ENCODE results near the gene CDH26. TPM values are rescaled to one million over a fixed set of nuclear protein-coding genes. Genes with fewer than 3 reads are reported as not detected.

The CDH26 gene
- total and polyA plus RNA-seq, 5 donors: 0.39 to 1.7 (median 1.2) TPM

- H3K4me1 ChIP-seq (ENCODE audit: control insufficient read depth, insufficient read depth, low read length): no peaks in the 10 kb centered on the region
- no peaks in the 10 kb centered on the region for H3K9me3 ChIP-seq (ENCODE audit: control insufficient read depth, low read length)
- H3K4me3 ChIP-seq (ENCODE audit: low read length): no peak overlapping the region
- no peaks in the 10 kb centered on the region for H3K27me3 ChIP-seq (ENCODE audit: control insufficient read depth, insufficient read depth)
- no peak overlapping the region for H3K27ac ChIP-seq (ENCODE audit: low read length)
- intact Hi-C loops (cut with DNase I): no loop called here
- no peak for DNase-seq
- WGBS: 93% methylated on average over 5 of the region's 5 CpGs
- no peak for ATAC-seq
Measured at GRCh38 chr20:60020251-60020650, 62.0 kb downstream of the CDH26 start.

GRCh38 chr20:60021104-60021503 is 62.9 kb downstream of the CDH26 start:
- Histone ChIP-seq H3K27me3 (ENCODE audit: control insufficient read depth, insufficient read depth) (no peaks in the 10 kb centered on the region), H3K4me3 (ENCODE audit: low read length) (no peak overlapping the region), H3K9me3 (ENCODE audit: control insufficient read depth, low read length) (no peaks in the 10 kb centered on the region), H3K4me1 (ENCODE audit: control insufficient read depth, insufficient read depth, low read length) (no peaks in the 10 kb centered on the region), H3K27ac (ENCODE audit: low read length) (no peak overlapping the region)
- intact Hi-C loops (cut with DNase I): no loop called here
- no peak for ATAC-seq
- no peak for DNase-seq
- 68% methylated on average over 1 of the region's 1 CpG for WGBS

GRCh38 chr20:60022849-60023248 is 64.6 kb downstream of the CDH26 start:
- intact Hi-C loops (cut with DNase I): no loop called here
- Histone ChIP-seq H3K4me3 (ENCODE audit: low read length) (no peak overlapping the region), H3K27me3 (ENCODE audit: control insufficient read depth, insufficient read depth) (no peaks in the 10 kb centered on the region), H3K27ac (ENCODE audit: low read length) (no peak overlapping the region), H3K4me1 (ENCODE audit: control insufficient read depth, insufficient read depth, low read length) (no peaks in the 10 kb centered on the region), H3K9me3 (ENCODE audit: control insufficient read depth, low read length) (no peaks in the 10 kb centered on the region)
- ATAC-seq: no peak
- WGBS: 90% methylated on average over 1 of the region's 1 CpG
- DNase-seq: no peak

- no peak for ATAC-seq
- Histone ChIP-seq H3K27ac (ENCODE audit: low read length) (no peak overlapping the region), H3K9me3 (ENCODE audit: control insufficient read depth, low read length) (no peaks in the 10 kb centered on the region), H3K4me3 (ENCODE audit: low read length) (no peak overlapping the region), H3K4me1 (ENCODE audit: control insufficient read depth, insufficient read depth, low read length) (no peaks in the 10 kb centered on the region), H3K27me3 (ENCODE audit: control insufficient read depth, insufficient read depth) (no peaks in the 10 kb centered on the region)
- DNase-seq: no peak
- WGBS: 49% methylated on average over 3 of the region's 3 CpGs
- intact Hi-C loops (cut with DNase I): no loop called here
Measured at GRCh38 chr20:60024245-60024644, 66.0 kb downstream of the CDH26 start.

- 68% methylated on average over 5 of the region's 5 CpGs for WGBS
- Histone ChIP-seq H3K27me3 (ENCODE audit: control insufficient read depth, insufficient read depth) (no peaks in the 10 kb centered on the region), H3K9me3 (ENCODE audit: control insufficient read depth, low read length) (no peaks in the 10 kb centered on the region), H3K4me3 (ENCODE audit: low read length) (no peak overlapping the region), H3K4me1 (ENCODE audit: control insufficient read depth, insufficient read depth, low read length) (no peaks in the 10 kb centered on the region), H3K27ac (ENCODE audit: low read length) (no peak overlapping the region)
- ATAC-seq (no peak), DNase-seq (no peak)
- intact Hi-C loops (cut with DNase I): no loop called here
Measured at GRCh38 chr20:60024801-60025200, 66.6 kb downstream of the CDH26 start.

- intact Hi-C loops (cut with DNase I): no loop called here
Measured at GRCh38 chr20:60026010-60026409, 67.8 kb downstream of the CDH26 start.

GRCh38 chr20:60030471-60030870 is 72.2 kb downstream of the CDH26 start:
- no peak overlapping the region for H3K4me3 ChIP-seq (ENCODE audit: low read length)
- H3K4me1 ChIP-seq (ENCODE audit: control insufficient read depth, insufficient read depth, low read length): peaks cover 8% of the 10 kb centered on the region
- H3K27me3 ChIP-seq (ENCODE audit: control insufficient read depth, insufficient read depth): no peaks in the 10 kb centered on the region
- no peak for DNase-seq
- WGBS: 84% methylated on average over 1 of the region's 1 CpG
- H3K9me3 ChIP-seq (ENCODE audit: control insufficient read depth, low read length): no peaks in the 10 kb centered on the region
- no peak overlapping the region for H3K27ac ChIP-seq (ENCODE audit: low read length)
- no peak for ATAC-seq
- intact Hi-C loops (cut with DNase I): no loop called here

More at GRCh38 chr20:60026010-60026409, 67.8 kb downstream of the CDH26 start:
- no peaks in the 10 kb centered on the region for H3K4me1 ChIP-seq (ENCODE audit: control insufficient read depth, insufficient read depth, low read length)
- 83% methylated on average over 4 of the region's 4 CpGs for WGBS
- DNase-seq: no peak
- no peaks in the 10 kb centered on the region for H3K9me3 ChIP-seq (ENCODE audit: control insufficient read depth, low read length)
- no peak for ATAC-seq
- H3K27me3 ChIP-seq (ENCODE audit: control insufficient read depth, insufficient read depth): no peaks in the 10 kb centered on the region
- no peak overlapping the region for H3K4me3 ChIP-seq (ENCODE audit: low read length)
- H3K27ac ChIP-seq (ENCODE audit: low read length): no peak overlapping the region

GRCh38 chr20:60031107-60031506 is 72.9 kb downstream of the CDH26 start:
- Histone ChIP-seq H3K4me1 (ENCODE audit: control insufficient read depth, insufficient read depth, low read length) (peaks cover 8% of the 10 kb centered on the region), H3K9me3 (ENCODE audit: control insufficient read depth, low read length) (no peaks in the 10 kb centered on the region), H3K27me3 (ENCODE audit: control insufficient read depth, insufficient read depth) (no peaks in the 10 kb centered on the region), H3K4me3 (ENCODE audit: low read length) (no peak overlapping the region), H3K27ac (ENCODE audit: low read length) (no peak overlapping the region)
- intact Hi-C loops (cut with DNase I): no loop called here
- 84% methylated on average over 9 of the region's 9 CpGs for WGBS
- ATAC-seq (no peak), DNase-seq (no peak)

GRCh38 chr20:60034231-60035110 is 76.2 kb downstream of the CDH26 start:
- H3K27ac ChIP-seq (ENCODE audit: low read length): peak overlapping the region; percentile 79
- H3K4me3 ChIP-seq (ENCODE audit: low read length): no peak overlapping the region
- no peaks in the 10 kb centered on the region for H3K9me3 ChIP-seq (ENCODE audit: control insufficient read depth, low read length)
- WGBS: 42% methylated on average over 9 of the region's 9 CpGs
- H3K27me3 ChIP-seq (ENCODE audit: control insufficient read depth, insufficient read depth): no peaks in the 10 kb centered on the region
- intact Hi-C loops (cut with DNase I): no loop called here
- peak in 2 of 3 donors; percentile 40 to 69 for DNase-seq
- H3K4me1 ChIP-seq (ENCODE audit: control insufficient read depth, insufficient read depth, low read length): peaks cover 8% of the 10 kb centered on the region
- peak; percentile 86 to 88 for ATAC-seq

- Histone ChIP-seq H3K4me3 (ENCODE audit: low read length) (no peak overlapping the region), H3K9me3 (ENCODE audit: control insufficient read depth, low read length) (no peaks in the 10 kb centered on the region), H3K4me1 (ENCODE audit: control insufficient read depth, insufficient read depth, low read length) (peaks cover 8% of the 10 kb centered on the region), H3K27ac (ENCODE audit: low read length) (no peak overlapping the region), H3K27me3 (ENCODE audit: control insufficient read depth, insufficient read depth) (no peaks in the 10 kb centered on the region)
- intact Hi-C loops (cut with DNase I): no loop called here
- no peak for ATAC-seq
- no peak for DNase-seq
- WGBS: 73% methylated on average over 6 of the region's 6 CpGs
Measured at GRCh38 chr20:60035486-60035885, 77.3 kb downstream of the CDH26 start.

- no peak overlapping the region for H3K27ac ChIP-seq (ENCODE audit: low read length)
- intact Hi-C loops (cut with DNase I): no loop called here
- WGBS: 88% methylated on average over 4 of the region's 4 CpGs
- DNase-seq (no peak), ATAC-seq (no peak)
- peaks cover 8% of the 10 kb centered on the region for H3K4me1 ChIP-seq (ENCODE audit: control insufficient read depth, insufficient read depth, low read length)
- H3K27me3 ChIP-seq (ENCODE audit: control insufficient read depth, insufficient read depth): no peaks in the 10 kb centered on the region
- H3K9me3 ChIP-seq (ENCODE audit: control insufficient read depth, low read length): no peaks in the 10 kb centered on the region
- H3K4me3 ChIP-seq (ENCODE audit: low read length): no peak overlapping the region
Measured at GRCh38 chr20:60036346-60036745, 78.1 kb downstream of the CDH26 start.
